GM10847 (cell line): ENCODE results near the gene CCL19.

Experiments
- POLR2A ChIP-seq: IDR thresholded peaks from 2 replicates; pipeline ENCODE4 v1.6.1; 2011; ENCODE audit not compliant: insufficient read length; ENCODE audit errors: extremely low read depth

Gene CCL19

GRCh38 chr9:34690983-34691935 lies at the start of gene CCL19:
CCL19 (minus strand) TSS chr9:34691276; CDS start chr9:34691139, 137 bp downstream.
- TF ChIP-seq POLR2A = no peak

GRCh38 chr9:34737677-34738260 lies 46.7 kb upstream of the CCL19 start:
- TF ChIP-seq POLR2A = no peak

- no peak for TF ChIP-seq POLR2A
Observed at GRCh38 chr9:34734720-34735119, 43.6 kb upstream of the CCL19 start.

GRCh38 chr9:34732886-34733285 lies 41.8 kb upstream of the CCL19 start:
- TF ChIP-seq POLR2A = no peak

- TF ChIP-seq POLR2A = no peak
Observed at GRCh38 chr9:34732478-34732877, 41.4 kb upstream of the CCL19 start.

DNA sequence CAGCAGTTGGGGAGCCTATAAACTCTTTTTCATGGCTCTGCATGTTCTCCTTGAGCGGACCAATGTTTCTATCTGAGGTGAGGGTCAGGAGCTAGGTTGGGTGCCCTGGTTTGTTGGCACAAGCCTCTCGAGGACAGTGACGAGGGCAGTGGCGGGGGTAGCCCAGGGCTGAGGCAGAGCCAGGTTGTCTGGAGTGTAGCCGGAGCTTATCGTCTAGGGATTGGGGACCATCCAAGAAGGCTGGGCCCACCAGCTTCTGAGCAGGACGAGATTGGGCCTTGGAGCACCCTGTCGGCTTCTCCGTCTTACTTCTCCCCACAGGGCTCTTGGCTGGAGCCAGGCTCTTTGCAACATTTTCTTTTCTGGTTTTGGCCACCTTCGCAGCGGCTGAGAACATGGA lies 32.1 kb upstream of the CCL19 start:
- no peak for TF ChIP-seq POLR2A

DNA sequence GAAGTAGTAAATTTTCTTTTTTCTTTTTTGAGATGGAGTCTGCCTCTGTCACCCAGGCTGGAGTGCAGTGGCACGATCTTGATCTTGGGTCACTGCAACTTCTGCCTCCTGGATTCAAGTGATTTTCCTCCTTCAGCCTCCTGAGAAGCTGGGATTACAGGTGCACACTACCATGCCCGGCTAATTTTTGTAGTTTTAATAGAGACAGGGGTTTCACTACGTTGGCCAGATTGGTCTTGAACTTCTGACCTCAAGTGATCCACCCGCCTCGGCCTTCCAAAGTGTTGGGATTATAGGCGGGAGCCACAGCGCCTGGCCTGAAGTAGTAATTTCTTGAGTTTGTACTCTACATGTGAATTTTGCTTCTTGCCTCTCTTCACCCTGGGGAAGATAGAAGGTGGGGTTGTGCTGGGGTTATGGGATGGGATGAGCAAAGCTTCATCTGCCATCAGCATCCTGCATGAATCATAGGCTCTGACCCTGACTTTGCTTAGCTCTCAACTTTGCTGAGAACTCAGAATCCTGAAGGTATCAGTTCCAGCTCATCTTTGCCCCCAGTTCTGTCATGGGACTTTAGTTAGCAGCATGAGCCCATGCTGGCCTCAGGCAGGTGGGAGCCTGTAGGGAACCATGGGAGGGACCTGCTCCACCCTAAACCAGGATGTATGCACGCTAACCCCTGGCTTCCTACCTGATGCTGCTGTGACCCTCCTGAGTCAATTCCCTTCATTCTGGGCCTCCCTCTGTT lies 28.1 kb upstream of the CCL19 start:
- TF ChIP-seq POLR2A = no peak

DNA sequence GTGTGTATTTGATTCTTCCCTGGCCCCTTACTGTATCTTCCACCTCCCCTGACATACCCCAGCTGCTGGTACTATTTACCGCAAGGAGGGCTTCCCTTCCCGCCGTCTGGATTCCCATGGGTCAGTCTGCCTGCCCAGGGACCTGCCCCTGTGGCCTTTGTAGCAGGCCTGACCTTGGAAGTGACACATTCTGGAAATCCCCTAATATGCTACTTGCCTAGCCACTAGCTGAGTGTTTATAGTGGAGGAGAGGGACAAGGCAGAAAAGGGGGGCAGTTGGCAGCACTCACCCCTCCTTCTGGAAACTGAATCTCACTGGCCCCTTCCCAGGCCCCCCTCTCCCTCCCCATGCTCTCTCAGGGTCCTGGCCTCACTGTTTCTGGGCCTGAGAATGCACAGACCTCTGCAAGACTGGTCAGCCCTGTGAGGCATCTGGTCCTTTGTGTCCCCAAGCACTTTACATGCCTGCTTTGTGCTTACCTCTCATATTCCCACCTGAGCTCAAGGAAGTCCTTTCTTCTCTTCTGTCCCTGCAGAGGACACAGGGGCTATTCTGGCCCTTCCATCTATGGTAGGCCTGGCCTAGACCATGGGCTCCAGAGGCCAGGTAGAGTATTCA lies 27.0 kb upstream of the CCL19 start:
- TF ChIP-seq POLR2A = no peak

GRCh38 chr9:34716711-34717110 lies 25.6 kb upstream of the CCL19 start:
- TF ChIP-seq POLR2A = no peak

GRCh38 chr9:34715639-34716215 lies 24.7 kb upstream of the CCL19 start:
- no peak for TF ChIP-seq POLR2A

GRCh38 chr9:34714007-34714406 lies 22.9 kb upstream of the CCL19 start:
- TF ChIP-seq POLR2A = no peak

DNA sequence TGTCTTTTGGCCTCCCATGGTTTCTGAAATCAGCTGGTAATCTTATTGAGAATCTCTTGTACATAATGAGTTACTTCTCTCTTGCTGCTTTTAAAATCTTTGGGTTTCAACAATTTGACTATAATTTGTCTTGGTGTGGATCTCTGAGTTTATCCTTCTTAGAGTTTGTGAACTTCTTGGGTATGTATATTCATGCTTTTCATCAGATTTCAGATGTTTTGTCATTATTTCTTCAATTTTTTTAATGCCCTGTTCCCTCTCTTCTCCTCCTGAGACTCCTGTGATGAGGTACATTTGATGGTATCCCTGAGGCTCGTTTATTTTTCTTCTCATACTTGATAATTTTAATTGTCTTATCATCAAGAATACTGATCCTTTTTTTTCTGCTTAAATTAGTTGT lies 21.1 kb upstream of the CCL19 start:
- no peak for TF ChIP-seq POLR2A

GRCh38 chr9:34710023-34710422 lies 18.9 kb upstream of the CCL19 start, which contains the start of gene CCL21:
CCL21 (minus strand) TSS chr9:34710136; CDS start chr9:34710066, 70 bp downstream.
- no peak for TF ChIP-seq POLR2A

GRCh38 chr9:34709196-34709978 lies 18.3 kb upstream of the CCL19 start:
- TF ChIP-seq POLR2A = no peak
